ENCODE results near the gene PDCD2L. TPM values are rescaled to one million over a fixed set of nuclear protein-coding genes. Genes with fewer than 3 reads are reported as not detected.
A peak's percentile ranks its signal among the peaks of the same experiment; 100 is the strongest.

The PDCD2L gene
- total RNA-seq, 5 donors from 2014 or later (not counting 1 experiment from before 2014, with no cell fraction given), result 9.4 to 14.8 (median 14.2) TPM

DNA sequence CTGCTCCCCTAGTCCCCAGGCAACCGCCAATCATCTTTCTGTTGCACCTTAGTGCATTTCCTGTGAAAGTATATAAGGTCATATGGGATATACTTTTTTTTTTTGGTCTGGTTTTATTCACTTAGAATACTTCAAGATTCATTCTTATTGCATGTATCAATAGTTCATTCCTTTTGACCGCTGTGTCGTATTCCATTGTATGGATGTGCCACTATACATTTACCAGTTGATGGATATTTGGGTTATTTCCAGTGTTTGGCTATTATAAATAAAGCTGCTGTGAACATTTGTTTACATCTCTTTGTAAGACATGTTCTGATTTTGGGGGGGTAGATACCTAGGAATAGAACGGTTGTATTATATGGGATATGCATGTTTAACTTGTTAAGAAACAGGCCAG lies 14.1 kb downstream of the PDCD2L start:
- H3K4me1 Mint-ChIP-seq, result peaks cover 0 to 3% (median 0%) of the 10 kb centered on the region in 3 donors
- H3K9me3 Mint-ChIP-seq, result no peaks in the 10 kb centered on the region
- no peak for DNase-seq
- peaks cover 24% of the 10 kb centered on the region for H3K36me3 Mint-ChIP-seq
- Histone ChIP-seq H3K27me3 (replicated peaks in 1 of 2; ENCODE audit: control insufficient read depth in 2 of 2, extremely low read depth in 1 of 2, insufficient read depth in 2 of 2, low read length in 1 of 2) (no peaks in the 10 kb centered on the region), H3K4me1 (ENCODE audit: control insufficient read depth in 1 of 2, extremely low read depth in 1 of 2, insufficient read depth in 2 of 2, low read length in 2 of 2) (no peaks in the 10 kb centered on the region), H3K36me3 (ENCODE audit: control insufficient read depth in 2 of 2, extremely low read depth in 1 of 2, insufficient read depth in 1 of 2, low read length in 1 of 2) (peaks cover 6 to 39% of the 10 kb centered on the region in 2 donors), H3K9me3 (no peaks in the 10 kb centered on the region), H3K27ac (ENCODE audit: low read length) (no peak overlapping the region), H3K4me3 (ENCODE audit: control insufficient read depth in 1 of 2, extremely low read depth in 1 of 2, low read length in 1 of 2) (no peak overlapping the region)
- POLR2A ChIA-PET, result no interaction called here
- CTCF ChIA-PET, result no interaction called here
- no peaks in the 10 kb centered on the region for H3K27me3 Mint-ChIP-seq
- peak overlapping the region in 1 of 2 donors; percentile 64 for H3K27ac Mint-ChIP-seq
- WGBS (ENCODE audit: insufficient coverage), result no CpG with 5 or more reads among the region's 4 CpGs
- ATAC-seq (replicated peaks in 1 of 4), result no peak
- no peak overlapping the region for H3K4me3 Mint-ChIP-seq

DNA sequence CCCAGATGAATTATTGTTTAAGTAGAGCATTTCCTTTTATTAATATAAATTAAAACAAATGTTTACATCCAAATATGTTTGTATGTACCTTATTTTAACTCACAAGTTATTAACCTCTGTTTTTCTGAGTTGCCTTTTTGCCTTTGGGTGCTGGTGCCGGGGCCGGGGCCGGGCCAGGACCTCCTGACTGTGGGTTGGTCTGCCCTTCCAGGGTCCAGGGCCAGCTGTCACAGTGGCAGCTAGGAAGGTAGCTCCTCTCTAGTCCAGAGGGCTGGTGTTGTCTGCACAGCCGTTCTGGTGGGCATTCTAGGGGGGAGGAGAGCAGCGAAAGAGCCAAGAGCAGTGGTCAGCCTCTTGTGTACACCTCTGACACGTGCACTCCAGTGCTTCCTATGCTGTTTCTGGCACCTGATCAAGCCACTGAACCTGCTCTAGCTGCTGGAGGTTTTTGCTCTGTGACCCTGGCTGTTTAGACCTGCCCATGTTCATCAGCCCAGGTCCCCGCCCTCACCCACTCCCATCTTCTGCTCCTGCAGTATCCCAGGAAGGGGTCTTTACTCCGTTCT lies 22.0 kb downstream of the PDCD2L start:
- WGBS (ENCODE audit: insufficient coverage), result 86% methylated on average over 7 of the region's 8 CpGs
- ChIA-PET CTCF (interaction anchor here in 1 of 2 donors (0.7 kb wide), 1 partner anchor 14 kb away, joined by 3 read pairs; no protein-coding TSS in a partner anchor), POLR2A (interaction anchor here in 1 of 2 donors (0.5 to 0.6 kb wide), 3 partner anchors 31 to 200 kb away, joined by 4 to 10 read pairs (median 4); no protein-coding TSS in a partner anchor)
- H3K36me3 ChIP-seq (ENCODE audit: control insufficient read depth in 2 of 2, extremely low read depth in 1 of 2, insufficient read depth in 1 of 2, low read length in 1 of 2), result peaks cover 0 to 4% of the 10 kb centered on the region in 2 donors
- no peak overlapping the region for H3K4me3 ChIP-seq (ENCODE audit: control insufficient read depth in 1 of 2, extremely low read depth in 1 of 2, low read length in 1 of 2)
- peak overlapping the region in 1 of 3 donors; percentile 41 for H3K4me3 Mint-ChIP-seq
- peaks cover 19 to 24% of the 10 kb centered on the region in 2 experiments for H3K4me1 ChIP-seq (ENCODE audit: control insufficient read depth in 1 of 2, extremely low read depth in 1 of 2, insufficient read depth in 2 of 2, low read length in 2 of 2)
- no peak overlapping the region for H3K27ac ChIP-seq (ENCODE audit: low read length)
- no peaks in the 10 kb centered on the region for H3K9me3 Mint-ChIP-seq
- H3K27me3 ChIP-seq (replicated peaks in 1 of 2; ENCODE audit: control insufficient read depth in 2 of 2, extremely low read depth in 1 of 2, insufficient read depth in 2 of 2, low read length in 1 of 2), result no peaks in the 10 kb centered on the region
- peaks cover 9% of the 10 kb centered on the region for H3K36me3 Mint-ChIP-seq
- ATAC-seq (replicated peaks in 1 of 4) (no peak), DNase-seq (no peak)
- peaks cover 18 to 28% (median 25%) of the 10 kb centered on the region in 3 donors for H3K4me1 Mint-ChIP-seq
- no peaks in the 10 kb centered on the region for H3K9me3 ChIP-seq
- H3K27ac Mint-ChIP-seq, result no peak overlapping the region
- H3K27me3 Mint-ChIP-seq, result no peaks in the 10 kb centered on the region

DNA sequence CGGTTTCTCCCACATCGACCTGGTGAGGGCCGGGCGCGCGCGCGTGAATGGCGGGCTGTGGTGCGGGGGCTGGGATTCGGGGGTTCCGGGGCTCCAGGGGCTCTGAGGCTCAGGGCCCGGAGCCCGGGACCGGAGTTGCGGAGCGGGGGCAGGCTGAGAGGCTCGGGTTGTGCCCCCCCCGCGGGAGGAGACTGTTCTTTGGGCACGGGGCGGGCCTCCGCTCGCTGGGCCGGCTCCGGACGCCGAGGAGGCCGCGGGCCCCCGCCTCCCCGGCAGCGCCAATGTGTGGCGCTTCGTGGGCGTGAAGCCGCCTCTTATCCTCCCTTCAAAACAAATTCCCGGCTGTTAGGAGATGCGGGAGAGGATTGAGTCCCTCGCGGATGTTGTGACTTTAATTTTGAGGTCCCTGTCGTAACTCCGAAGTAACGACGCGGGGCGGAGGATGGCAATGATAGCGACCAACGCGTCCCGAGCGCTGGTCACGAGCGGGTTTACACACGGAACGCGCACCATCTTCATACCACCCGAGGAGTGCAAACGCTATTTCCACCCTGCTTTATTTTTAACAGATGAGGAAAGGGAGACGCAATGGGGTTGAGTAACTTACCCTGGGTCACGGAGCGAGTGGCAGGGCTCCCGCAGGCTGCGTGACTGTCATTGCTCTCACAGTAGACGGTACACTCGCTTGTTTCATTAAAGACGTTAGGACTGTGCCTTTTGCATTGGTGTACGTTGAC lies 24.5 kb downstream of the PDCD2L start:
- Histone ChIP-seq H3K4me3 (ENCODE audit: control insufficient read depth in 1 of 2, extremely low read depth in 1 of 2, low read length in 1 of 2) (peak overlapping the region; percentile 71 to 92), H3K4me1 (ENCODE audit: control insufficient read depth in 1 of 2, extremely low read depth in 1 of 2, insufficient read depth in 2 of 2, low read length in 2 of 2) (peaks cover 23 to 27% of the 10 kb centered on the region in 2 experiments), H3K27me3 (replicated peaks in 1 of 2; ENCODE audit: control insufficient read depth in 2 of 2, extremely low read depth in 1 of 2, insufficient read depth in 2 of 2, low read length in 1 of 2) (no peaks in the 10 kb centered on the region), H3K36me3 (ENCODE audit: control insufficient read depth in 2 of 2, extremely low read depth in 1 of 2, insufficient read depth in 1 of 2, low read length in 1 of 2) (peaks cover 0 to 16% of the 10 kb centered on the region in 2 donors), H3K9me3 (no peaks in the 10 kb centered on the region), H3K27ac (ENCODE audit: low read length) (peak overlapping the region; percentile 66)
- no peaks in the 10 kb centered on the region for H3K9me3 Mint-ChIP-seq
- ATAC-seq (replicated peaks in 1 of 4) (peak; percentile 42 to 68 (median 66)), DNase-seq (peak in 23 of 35 experiments; percentile 2 to 52 (median 21))
- ChIA-PET POLR2A (no interaction called here), CTCF (interaction anchor here in 1 of 2 donors (0.6 to 0.9 kb wide), 2 partner anchors 21 to 100 kb away, joined by 3 to 4 read pairs; no protein-coding TSS in a partner anchor)
- H3K4me3 Mint-ChIP-seq, result peak overlapping the region; percentile 90 to 97 (median 96)
- H3K27me3 Mint-ChIP-seq, result no peaks in the 10 kb centered on the region
- WGBS (ENCODE audit: insufficient coverage), result 0% methylated on average over 33 of the region's 68 CpGs
- peaks cover 28 to 42% (median 35%) of the 10 kb centered on the region in 3 donors for H3K4me1 Mint-ChIP-seq
- peaks cover 14% of the 10 kb centered on the region for H3K36me3 Mint-ChIP-seq
- peak overlapping the region; percentile 88 to 92 for H3K27ac Mint-ChIP-seq

DNA sequence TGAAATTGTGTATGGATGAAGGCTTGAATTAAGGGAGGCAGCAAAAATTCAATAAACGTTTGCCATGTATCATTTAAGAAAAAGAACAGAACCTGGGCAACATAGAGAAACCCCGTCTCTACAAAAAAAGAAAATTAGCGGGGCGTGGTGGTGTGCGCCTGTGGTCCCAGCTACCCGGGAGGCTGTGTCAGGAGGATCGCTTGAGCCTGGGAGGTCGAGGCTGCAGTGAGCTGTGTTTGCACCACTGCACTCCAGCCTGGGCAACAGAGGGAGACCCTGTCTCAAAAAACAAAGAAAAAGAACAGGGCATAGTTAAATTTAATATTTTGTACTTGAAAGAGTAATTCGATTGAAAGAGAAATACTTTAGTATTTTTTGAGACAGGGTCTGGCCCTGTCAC lies 25.4 kb downstream of the PDCD2L start:
- Mint-ChIP-seq H3K4me1 (peaks cover 31 to 45% (median 40%) of the 10 kb centered on the region in 3 donors), H3K4me3 (peak overlapping the region; percentile 90 to 97 (median 96)), H3K9me3 (no peaks in the 10 kb centered on the region), H3K27ac (no peak overlapping the region), H3K36me3 (peaks cover 12% of the 10 kb centered on the region), H3K27me3 (no peaks in the 10 kb centered on the region)
- H3K27ac ChIP-seq (ENCODE audit: low read length), result no peak overlapping the region
- H3K9me3 ChIP-seq, result no peaks in the 10 kb centered on the region
- ATAC-seq (replicated peaks in 1 of 4), result no peak
- DNase-seq, result no peak
- CTCF ChIA-PET, result interaction anchor here in 1 of 2 donors (1.2 kb wide), 1 partner anchor 11 kb away, joined by 3 read pairs; no protein-coding TSS in a partner anchor
- WGBS (ENCODE audit: insufficient coverage), result 47% methylated on average over 7 of the region's 9 CpGs
- POLR2A ChIA-PET, result no interaction called here
- peak overlapping the region; percentile 44 to 71 for H3K4me3 ChIP-seq (ENCODE audit: control insufficient read depth in 1 of 2, extremely low read depth in 1 of 2, low read length in 1 of 2)
- peaks cover 23 to 27% of the 10 kb centered on the region in 2 experiments for H3K4me1 ChIP-seq (ENCODE audit: control insufficient read depth in 1 of 2, extremely low read depth in 1 of 2, insufficient read depth in 2 of 2, low read length in 2 of 2)
- H3K36me3 ChIP-seq (ENCODE audit: control insufficient read depth in 2 of 2, extremely low read depth in 1 of 2, insufficient read depth in 1 of 2, low read length in 1 of 2), result peaks cover 4 to 21% of the 10 kb centered on the region in 2 donors
- H3K27me3 ChIP-seq (replicated peaks in 1 of 2; ENCODE audit: control insufficient read depth in 2 of 2, extremely low read depth in 1 of 2, insufficient read depth in 2 of 2, low read length in 1 of 2), result no peaks in the 10 kb centered on the region

DNA sequence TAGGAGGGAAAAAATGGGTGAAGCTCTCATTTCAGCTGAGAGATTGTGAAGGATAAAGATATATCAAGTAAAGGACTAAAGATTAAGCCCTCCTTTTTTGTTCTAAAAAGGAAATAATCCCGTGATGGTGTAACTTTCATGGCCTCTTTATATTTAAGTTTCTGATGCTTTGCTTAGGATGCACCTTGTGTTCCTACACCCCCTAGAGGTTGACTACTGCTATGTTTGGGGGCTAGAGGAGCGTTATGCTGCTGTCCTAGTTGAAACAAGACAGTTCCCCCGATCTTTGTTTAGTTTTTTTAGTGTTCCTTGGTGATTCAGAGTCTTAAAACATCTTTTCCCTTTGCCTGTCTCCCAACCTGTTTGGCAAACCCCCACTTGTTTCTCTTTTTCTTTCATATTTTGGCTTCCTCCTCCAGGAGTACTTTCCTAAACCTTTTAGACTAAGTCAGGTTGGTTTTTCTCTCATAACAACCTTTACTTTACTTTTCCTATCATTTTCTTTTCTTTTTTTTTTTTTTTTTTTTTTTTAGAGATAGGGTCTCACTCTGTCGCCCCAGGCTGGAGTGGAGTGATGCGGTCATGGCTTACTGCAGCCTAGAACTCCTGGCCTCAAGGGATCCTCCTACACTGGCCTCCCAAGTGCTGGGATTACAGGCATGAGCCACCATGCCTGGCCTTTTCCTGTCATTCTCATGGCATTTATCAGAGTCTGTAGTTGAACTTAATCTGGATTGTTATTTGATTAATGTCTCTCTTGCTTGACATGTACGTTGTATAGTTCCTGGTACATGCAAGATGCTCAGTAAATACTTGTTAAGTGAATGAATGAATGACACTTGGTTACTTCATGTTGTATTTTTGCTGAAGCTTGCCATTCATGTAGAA lies 26.8 kb downstream of the PDCD2L start:
- WGBS (ENCODE audit: insufficient coverage), result no CpG with 5 or more reads among the region's 6 CpGs
- H3K36me3 ChIP-seq (ENCODE audit: control insufficient read depth in 2 of 2, extremely low read depth in 1 of 2, insufficient read depth in 1 of 2, low read length in 1 of 2), result peaks cover 4 to 35% of the 10 kb centered on the region in 2 donors
- Mint-ChIP-seq H3K9me3 (no peaks in the 10 kb centered on the region), H3K36me3 (peaks cover 15% of the 10 kb centered on the region), H3K4me3 (peak overlapping the region; percentile 53 to 96 (median 90)), H3K27me3 (no peaks in the 10 kb centered on the region), H3K4me1 (peaks cover 32 to 45% (median 40%) of the 10 kb centered on the region in 3 donors), H3K27ac (peak overlapping the region; percentile 51 to 78)
- no peaks in the 10 kb centered on the region for H3K9me3 ChIP-seq
- DNase-seq (peak in 29 of 35 experiments; percentile 10 to 78 (median 38)), ATAC-seq (replicated peaks in 1 of 4) (peak; percentile 38 to 59 (median 42))
- ChIA-PET POLR2A (interaction anchor here in 1 of 2 donors (0.6 kb wide), 2 partner anchors 25 to 33 kb away, joined by 3 to 5 read pairs; no protein-coding TSS in a partner anchor), CTCF (interaction anchor here in 1 of 2 donors (0.6 to 1.2 kb wide), 10 partner anchors 8 to 1097 kb away, joined by 3 to 6 read pairs (median 3); no protein-coding TSS in a partner anchor)
- no peak overlapping the region for H3K27ac ChIP-seq (ENCODE audit: low read length)
- no peak overlapping the region for H3K4me3 ChIP-seq (ENCODE audit: control insufficient read depth in 1 of 2, extremely low read depth in 1 of 2, low read length in 1 of 2)
- H3K27me3 ChIP-seq (replicated peaks in 1 of 2; ENCODE audit: control insufficient read depth in 2 of 2, extremely low read depth in 1 of 2, insufficient read depth in 2 of 2, low read length in 1 of 2), result no peaks in the 10 kb centered on the region
- peaks cover 23 to 27% of the 10 kb centered on the region in 2 experiments for H3K4me1 ChIP-seq (ENCODE audit: control insufficient read depth in 1 of 2, extremely low read depth in 1 of 2, insufficient read depth in 2 of 2, low read length in 2 of 2)

All from T-cell (primary cell).